ENCODE results near the gene NUPR1.
"Not testable (repeated sequence)": the region's sequence is repeated elsewhere in the genome, so short reads cannot be mapped to it uniquely, and the experiment has no call there.

Gene NUPR1

DNA sequence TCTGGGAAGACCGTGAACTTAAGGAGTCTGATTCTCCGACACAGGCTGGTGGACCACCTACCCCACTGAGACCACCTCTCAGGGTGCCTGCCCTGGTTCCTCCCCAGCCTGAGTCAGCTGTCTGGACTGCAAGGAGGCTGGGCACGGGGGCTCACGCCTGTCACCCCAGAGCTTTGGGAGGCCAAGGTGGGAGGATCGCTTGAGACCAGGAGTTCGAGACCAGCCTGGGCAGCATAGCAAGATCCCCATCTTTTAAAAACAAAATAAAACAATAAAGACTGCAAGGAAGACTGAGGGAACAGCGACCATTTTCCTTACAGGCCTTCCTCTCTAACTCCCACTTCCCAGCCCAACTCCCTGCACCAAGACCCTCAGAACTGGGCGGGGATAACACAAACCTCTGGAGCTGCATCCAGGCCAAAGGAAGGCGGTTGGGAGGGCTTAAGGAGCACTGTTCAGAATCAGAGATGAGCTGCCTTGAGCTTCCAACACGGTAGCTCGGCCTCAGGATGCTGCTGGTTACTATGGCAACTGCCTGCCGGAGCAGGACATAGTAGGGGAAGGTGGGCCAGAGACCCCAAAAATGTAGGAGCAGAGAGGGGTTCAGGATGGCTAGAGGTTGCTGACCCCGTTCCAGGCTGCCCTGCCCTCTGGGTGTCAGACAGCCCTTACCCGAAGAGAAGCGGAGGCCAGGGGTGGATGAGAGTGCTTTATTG, 40.0 kb downstream of the NUPR1 start:
- no peak for DNase-seq (ENCODE audit: low read depth in 3 of 3)

GRCh38 chr16:28497861-28498599, 40.7 kb downstream of the NUPR1 start:
- DNase-seq (ENCODE audit: low read depth in 3 of 3): no peak

DNA sequence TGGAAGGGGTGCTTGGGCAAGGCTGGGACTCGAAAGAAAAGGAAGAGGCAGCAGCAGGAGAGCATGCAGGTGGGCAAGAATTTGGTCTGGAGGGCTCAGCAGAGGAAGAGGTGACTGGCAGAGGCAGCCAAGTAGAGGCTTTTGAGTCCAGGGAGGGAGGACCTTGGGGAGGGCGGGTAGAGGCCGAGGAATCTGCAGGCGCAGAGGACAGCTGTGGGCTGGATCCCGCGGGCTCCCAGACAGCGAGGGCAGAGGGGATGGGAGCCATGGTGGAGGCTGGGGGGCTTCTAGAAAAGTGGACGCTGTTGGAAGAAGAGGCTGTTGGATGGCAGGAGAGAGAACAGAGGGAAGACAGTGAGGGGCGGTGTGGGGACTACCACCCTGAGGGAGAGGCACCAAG, 41.4 kb downstream of the NUPR1 start:
- no peak for DNase-seq (ENCODE audit: low read depth in 3 of 3)

GRCh38 chr16:28496844-28497243, 41.9 kb downstream of the NUPR1 start:
- DNase-seq (ENCODE audit: low read depth in 3 of 3): no peak

DNA sequence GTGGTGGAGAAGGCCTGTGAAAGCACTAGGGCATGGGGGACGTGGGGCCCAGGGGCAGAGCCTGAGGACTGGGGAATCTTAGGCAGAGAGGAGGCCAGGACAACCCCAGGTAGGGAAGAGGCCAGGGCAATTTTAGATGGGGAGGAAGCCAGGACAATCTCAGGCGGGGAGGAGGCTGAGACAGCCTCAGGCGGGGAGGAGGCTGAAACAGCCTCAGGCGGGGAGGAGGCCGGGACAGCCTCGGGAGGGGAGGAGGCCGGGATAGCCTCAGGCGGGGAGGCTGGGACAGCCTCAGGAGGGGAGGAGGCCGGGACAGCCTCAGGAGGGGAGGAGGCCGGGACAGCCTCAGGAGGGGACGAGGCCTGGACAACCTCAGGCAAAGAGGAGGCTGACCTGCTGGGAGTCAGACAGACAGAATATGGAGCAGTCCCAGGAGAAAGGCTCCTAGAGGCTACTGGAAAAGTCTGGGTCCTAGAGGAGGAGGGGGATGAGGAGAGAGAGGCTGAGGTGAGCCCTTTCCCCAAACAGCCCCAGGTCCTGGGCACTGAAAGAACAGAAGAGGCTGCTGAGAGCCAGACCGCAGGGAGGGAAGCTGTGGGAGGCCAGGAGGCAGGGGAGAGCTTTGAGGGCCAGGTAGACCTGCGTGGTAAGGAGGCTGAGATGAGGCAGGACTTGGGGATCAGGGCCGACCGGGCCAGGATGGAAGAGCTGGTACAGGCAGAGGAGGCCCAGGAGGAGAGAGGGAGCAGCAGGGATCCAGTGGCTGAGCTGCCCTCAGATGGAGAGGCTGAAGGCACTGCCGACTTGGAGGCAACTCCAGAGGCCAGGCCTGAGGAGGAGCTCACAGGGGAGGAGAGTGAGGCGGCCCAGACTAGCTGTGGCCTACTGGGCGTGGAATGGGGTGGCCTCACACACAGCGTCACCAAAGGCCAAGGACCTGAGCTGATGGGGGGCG, 42.7 kb downstream of the NUPR1 start:
- no peak for DNase-seq (ENCODE audit: low read depth in 3 of 3)

DNA sequence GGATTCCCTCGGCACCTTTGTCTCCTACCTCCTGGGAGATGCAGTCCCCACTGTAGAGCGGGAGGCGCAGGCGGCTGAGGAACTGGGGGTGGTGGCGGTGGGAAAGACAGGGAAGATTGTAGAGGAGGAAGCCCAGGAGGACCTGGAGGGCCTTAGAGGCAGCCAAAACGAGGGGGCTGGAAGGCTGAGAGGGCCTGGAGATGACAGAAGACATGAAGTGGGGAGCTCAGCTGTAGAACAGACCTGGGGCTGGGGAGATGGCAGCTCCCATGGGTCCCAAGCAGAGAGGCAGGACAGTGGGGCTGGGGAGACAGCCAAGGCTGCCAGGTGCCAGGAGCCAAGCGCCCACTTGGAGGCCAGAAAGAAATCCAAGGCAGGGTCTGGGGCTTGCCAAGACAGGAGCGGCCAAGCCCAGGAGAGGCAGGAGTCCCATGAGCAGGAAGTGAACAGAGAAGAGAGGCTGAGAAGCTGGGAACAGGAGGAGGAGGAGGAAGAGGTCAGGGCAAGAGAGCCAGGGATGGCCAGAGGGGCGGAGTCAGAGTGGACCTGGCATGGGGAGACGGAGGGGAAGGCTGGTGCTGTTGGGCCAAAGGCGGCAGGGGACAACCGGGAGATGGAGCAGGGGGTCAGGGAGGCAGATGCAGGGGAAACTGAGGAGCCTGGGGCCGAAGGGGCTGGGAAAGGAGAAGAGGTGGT, 43.5 kb downstream of the NUPR1 start:
- DNase-seq (ENCODE audit: low read depth in 3 of 3): no peak

- peak; percentile 69 to 81 (median 76) for DNase-seq (ENCODE audit: low read depth in 3 of 3)
Measured at GRCh38 chr16:28494121-28494851, 44.5 kb downstream of the NUPR1 start, which contains the start of gene APOBR. TSS of gene APOBR (plus strand) at chr16:28494643. CDS start at chr16:28494682, 39 bp downstream.

DNA sequence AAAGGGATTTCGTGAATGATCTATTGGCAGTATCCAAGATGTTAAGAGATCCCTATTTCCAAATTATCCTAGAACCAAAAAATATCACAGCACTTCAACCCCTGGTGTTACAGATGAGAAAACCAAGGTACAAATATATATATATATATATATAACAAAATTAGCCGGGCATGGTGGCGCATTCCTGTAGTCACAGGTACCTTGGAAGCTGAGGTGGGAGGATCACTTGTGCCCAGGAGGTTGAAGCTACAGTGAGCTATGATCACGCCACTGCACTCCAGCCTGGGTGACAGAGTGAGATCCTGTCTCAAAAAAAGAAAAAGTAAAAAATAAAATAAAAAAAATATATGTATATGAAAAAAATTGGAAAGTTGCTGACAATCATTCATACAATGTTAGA, 46.3 kb downstream of the NUPR1 start:
- DNase-seq (ENCODE audit: low read depth in 3 of 3): no peak

DNA sequence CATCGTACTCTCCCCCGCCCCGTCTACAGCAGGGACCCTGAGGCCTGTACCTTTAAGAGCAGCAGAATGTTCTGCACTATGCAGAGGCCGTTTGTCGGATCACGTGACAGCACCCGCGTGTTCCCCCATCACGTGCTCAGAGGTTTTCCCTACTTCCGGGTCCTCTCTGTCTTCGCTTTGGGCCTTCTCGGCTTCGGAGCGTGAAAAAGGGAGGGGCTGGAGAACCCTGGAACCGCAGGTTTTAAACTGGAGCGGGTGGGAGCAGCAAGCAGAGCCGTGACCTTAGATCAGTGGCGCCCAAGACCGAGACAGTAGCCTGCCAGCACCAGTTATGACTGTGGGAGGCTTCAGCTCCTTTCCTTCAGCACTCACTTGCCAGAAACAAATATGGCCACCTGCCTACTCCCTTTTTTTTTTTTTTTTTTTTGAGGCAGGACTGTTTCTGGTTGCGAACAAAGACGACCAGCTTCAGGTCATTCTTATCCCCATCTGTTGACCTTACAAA, 46.8 kb downstream of the NUPR1 start, which contains the start of gene CLN3:
Gene CLN3 (minus strand): TSS at position 105 of the 505 bp plus-strand sequence. CDS start 315 bp downstream, outside the sequence.
- peak; percentile 73 to 81 (median 80) for DNase-seq (ENCODE audit: low read depth in 3 of 3)

GRCh38 chr16:28491230-28491969, 47.4 kb downstream of the NUPR1 start:
- no peak for DNase-seq (ENCODE audit: low read depth in 3 of 3)

- no peak for DNase-seq (ENCODE audit: low read depth in 3 of 3)
Measured at GRCh38 chr16:28486266-28486665, 52.5 kb downstream of the NUPR1 start.

DNA sequence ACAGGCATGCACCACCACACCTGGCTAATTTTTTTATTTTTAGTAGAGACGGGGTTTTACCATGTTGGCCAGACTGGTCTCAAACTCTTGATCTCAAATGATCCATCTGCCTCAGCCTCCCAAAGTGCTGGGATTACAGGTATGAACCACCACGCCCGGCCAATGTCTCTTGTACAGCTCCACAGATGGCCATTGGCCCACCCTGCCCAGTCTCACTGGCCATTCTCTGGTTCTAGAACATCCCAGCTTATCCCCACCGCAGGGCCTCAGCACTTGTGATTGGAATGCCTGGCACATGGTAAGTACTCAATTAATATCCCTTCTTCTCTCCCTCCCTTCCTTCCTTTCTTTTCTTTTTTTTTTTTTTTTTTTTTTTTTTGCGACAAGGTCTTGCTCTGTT, 55.4 kb downstream of the NUPR1 start:
- not testable (repeated sequence) for DNase-seq (ENCODE audit: low read depth in 3 of 3)
